ENCODE data around the gene PRORP.

DNA sequence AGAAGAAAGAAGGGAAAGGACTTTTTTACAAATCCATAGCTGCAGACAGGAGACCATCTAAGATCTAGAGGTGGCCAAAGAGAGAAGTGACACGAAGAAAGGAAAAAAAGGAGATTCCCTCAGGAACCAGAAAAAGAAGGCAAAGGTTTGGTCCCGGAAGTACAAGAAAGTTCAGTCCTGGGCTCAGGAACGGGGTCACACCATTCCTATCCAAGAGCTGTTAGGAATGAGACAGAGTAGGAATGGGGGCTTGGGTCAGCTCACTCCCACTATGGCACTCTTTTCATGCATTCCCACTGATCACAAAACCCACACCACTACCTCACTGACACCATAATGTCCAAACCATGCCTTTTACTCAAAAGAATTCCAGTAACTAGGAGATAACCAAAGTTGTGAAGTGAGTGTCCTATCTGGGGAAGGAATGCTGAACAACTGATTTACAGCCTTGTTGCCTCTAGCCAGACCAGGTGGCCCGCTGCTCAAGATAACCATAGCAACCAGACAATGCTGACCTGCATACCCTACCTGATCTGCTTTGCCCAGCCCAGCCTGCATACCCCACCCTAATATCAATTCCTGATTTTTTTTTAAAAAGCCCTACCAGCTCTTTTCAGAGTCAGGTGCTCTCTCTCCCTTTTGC lies 8.9 kb upstream of the PRORP start:
- TF ChIP-seq POLR2A (IDR thresholded peaks at IDR 0.05; ENCODE audit: low read depth, low read length), result no peak
- TF ChIP-seq TAF1 (IDR thresholded peaks at IDR 0.05; ENCODE audit: low read depth, low read length), result no peak
- TF ChIP-seq POLR2AphosphoS5 (IDR thresholded peaks at IDR 0.05; ENCODE audit: low read depth, low read length), result no peak
- TF ChIP-seq PAX5 (IDR thresholded peaks at IDR 0.05; ENCODE audit: insufficient read depth, low read length, severe bottlenecking), result no peak

All from GM12891 (cell line).